RWPE1 (cell line): ENCODE results near the gene CTDSPL.

ENCODE experiments used
- CTCF ChIA-PET: fragments of 350-600 bp; sonication (Branson Sonifier 250); formaldehyde crosslinking; extraction: SDS; loops from one replicate; lab custom pipeline; 2021; lab: Yijun Ruan, JAX
- POLR2A ChIA-PET: fragments of 400-600 bp; formaldehyde crosslinking; extraction: SDS; loops from one replicate; lab custom pipeline; 2020; ENCODE audit warnings: antibody characterized with exemption; ENCODE audit not compliant: low non-redundant PET; lab: Yijun Ruan, JAX
- DNase-seq: peaks from one replicate; pipeline ENCODE4 v3.0.0; 2012; ENCODE audit warnings: low spot score
- H3K27ac ChIP-seq: fragments of 450-650 bp; 2 replicates; pipeline ENCODE4 v1.5.1; 2017
- CTCF ChIP-seq: fragments of 450-650 bp; conservative IDR thresholded peaks from 2 replicates; pipeline ENCODE4 v1.5.1; 2017; ENCODE audit warnings: low read depth, mild to moderate bottlenecking

The CTDSPL gene

GRCh38 chr3:37912052-37912733 is 50.5 kb downstream of the CTDSPL start:
- peak; percentile 12 for DNase-seq
- CTCF ChIA-PET = interaction anchor here (0.6 kb wide), 1 partner anchor 253 kb away, joined by 5 read pairs; the partner anchor contains the start of gene OXSR1
- POLR2A ChIA-PET = no interaction called here
- no peak; the same call in 1 of the 2 replicates for TF ChIP-seq CTCF
- H3K27ac ChIP-seq = peak overlapping the region; percentile 72

DNA sequence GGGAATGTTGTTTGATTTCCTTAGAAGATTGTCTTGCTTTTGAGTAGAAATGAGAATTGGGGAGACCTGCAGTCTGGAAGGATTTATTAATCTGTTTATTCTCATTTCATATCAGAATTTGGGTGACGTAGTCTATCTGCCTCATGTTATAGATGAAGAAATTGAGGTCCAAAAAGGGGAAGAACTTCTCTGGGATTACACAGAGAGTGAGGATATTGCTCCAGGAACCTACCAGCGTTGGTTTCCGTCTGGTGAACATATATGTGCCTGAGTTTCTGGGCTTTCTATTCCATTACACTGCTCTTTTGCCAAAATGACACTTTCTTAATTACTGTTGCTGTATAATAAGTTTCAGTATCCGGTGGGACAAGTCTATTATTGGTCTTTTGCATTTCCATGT is 51.8 kb downstream of the CTDSPL start:
- DNase-seq = no peak
- ChIA-PET POLR2A (no interaction called here), CTCF (no interaction called here)
- no peak overlapping the region for H3K27ac ChIP-seq
- no peak for TF ChIP-seq CTCF

DNA sequence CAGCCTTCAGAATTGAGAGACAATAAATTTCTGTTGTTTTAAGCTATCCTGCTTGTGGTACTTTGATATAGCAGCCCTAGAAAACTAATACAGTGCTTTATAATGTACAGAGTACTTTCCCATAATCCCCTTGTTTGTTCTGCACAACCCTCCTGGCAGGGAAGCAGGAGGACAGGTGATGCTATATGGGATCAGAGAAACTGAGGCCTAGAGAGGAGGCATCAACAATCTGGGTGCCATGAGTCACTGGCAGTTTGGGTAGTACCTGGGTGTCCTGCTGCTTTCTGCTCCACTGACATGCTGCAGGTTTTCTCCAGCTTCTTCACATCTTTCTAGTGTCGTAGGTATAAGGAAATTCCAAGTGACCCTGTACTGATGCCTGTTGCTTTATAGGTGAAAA is 55.0 kb downstream of the CTDSPL start:
- no peak for TF ChIP-seq CTCF
- no peak overlapping the region for H3K27ac ChIP-seq
- ChIA-PET CTCF (no interaction called here), POLR2A (no interaction called here)
- DNase-seq = no peak

- H3K27ac ChIP-seq = no peak overlapping the region
- ChIA-PET CTCF (interaction anchor here (0.7 kb wide), 1 partner anchor 111 kb away, joined by 3 read pairs; no protein-coding TSS in a partner anchor), POLR2A (no interaction called here)
- no peak for TF ChIP-seq CTCF
- DNase-seq = no peak
Observed at GRCh38 chr3:37918627-37919026, 56.9 kb downstream of the CTDSPL start.

GRCh38 chr3:37920156-37920699 is 58.5 kb downstream of the CTDSPL start:
- H3K27ac ChIP-seq = no peak overlapping the region
- CTCF ChIA-PET = no interaction called here
- TF ChIP-seq CTCF = no peak
- DNase-seq = no peak
- POLR2A ChIA-PET = no interaction called here

DNA sequence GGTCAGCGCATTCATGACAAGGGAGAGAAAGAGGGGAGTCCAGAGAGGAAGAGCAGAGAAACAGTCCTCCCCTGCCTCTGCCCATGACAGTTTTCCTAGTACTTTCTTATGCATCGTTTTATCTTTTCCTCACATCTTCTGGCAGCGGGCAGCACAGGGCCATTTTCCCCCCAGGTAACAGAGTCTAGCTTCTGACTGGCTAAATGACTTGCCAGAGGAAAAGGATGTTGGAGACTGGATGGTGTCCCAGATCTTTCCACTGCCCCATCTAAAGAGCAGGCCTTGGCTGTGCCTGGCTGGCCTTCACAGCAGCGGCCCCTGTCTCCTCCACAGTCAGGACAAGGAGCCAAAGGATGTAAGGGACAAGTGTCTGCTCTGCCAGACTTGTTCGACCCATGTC is 59.3 kb downstream of the CTDSPL start:
- DNase-seq = no peak
- POLR2A ChIA-PET = no interaction called here
- no peak overlapping the region; the same call in 1 of the 2 replicates for H3K27ac ChIP-seq

More for the DNA sequence above, 59.3 kb downstream of the CTDSPL start:
- CTCF ChIA-PET = no interaction called here
- TF ChIP-seq CTCF = no peak
